Activated CD4-positive, CD25-positive, alpha-beta regulatory T cell treated with anti-CD3 and anti-CD28 coated beads, Interleukin-2, amount 50 U/mL, for 24 hours (primary cell): Measurements from ENCODE around the gene TBC1D12.
"Not testable (repeated sequence)": the region's sequence is repeated elsewhere in the genome, so short reads cannot be mapped to it uniquely, and the experiment has no call there.

Experiments
- ATAC-seq, 2 donors: fragments of 150-1000 bp; cut with Tn5 transposase; one replicate each; pipeline ENCODE4 v1.10.0; 2021; ENCODE audit warnings: mild to moderate bottlenecking in 1 of 2, moderate library complexity in 1 of 2

Gene TBC1D12

GRCh38 chr10:94402204-94402842 lies at the start of gene TBC1D12:
Gene TBC1D12 (plus strand): TSS chr10:94402541. CDS start chr10:94402614, 73 bp downstream.
- ATAC-seq, result peak; percentile 62 to 66

- no peak for ATAC-seq
Measured at GRCh38 chr10:94353336-94353735, 49.0 kb upstream of the TBC1D12 start.

DNA sequence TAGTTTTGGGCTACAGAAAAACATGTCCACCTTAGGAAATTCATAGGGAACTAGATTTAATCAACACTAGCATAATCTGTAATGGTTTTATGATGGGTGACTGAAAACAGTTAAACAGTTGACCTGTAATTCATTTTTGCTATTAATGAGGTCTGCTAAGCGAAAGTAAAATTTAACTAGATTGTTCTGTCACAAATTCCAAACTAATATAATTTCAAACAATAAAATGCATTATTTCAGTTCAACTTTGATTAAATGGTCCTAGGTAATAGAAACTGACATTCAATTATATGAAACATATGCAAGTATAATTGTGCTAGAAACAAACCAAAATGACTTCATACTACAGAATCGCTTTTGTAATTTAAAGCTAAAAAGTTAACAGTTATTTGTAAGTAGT lies 46.5 kb upstream of the TBC1D12 start:
- no peak for ATAC-seq

DNA sequence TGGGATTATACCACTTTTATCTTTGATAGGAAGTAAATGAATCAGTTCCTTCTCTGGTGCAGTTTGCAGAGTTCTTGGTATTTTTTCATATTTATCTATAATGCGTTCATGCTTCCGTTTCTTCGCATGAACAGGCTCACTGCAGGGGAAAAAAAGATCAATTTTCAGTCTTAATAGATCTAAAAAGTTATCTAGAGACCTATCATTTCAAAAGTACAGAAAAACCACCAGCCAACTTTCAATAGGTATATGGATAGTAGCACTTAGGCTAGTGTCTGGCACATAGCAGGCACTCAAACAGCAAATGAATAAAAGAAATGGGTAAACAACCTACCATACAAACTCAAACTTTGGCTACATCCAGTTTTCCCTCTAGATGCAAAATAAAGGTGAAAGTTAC lies 45.1 kb upstream of the TBC1D12 start:
- peak; percentile 46 to 65 for ATAC-seq

DNA sequence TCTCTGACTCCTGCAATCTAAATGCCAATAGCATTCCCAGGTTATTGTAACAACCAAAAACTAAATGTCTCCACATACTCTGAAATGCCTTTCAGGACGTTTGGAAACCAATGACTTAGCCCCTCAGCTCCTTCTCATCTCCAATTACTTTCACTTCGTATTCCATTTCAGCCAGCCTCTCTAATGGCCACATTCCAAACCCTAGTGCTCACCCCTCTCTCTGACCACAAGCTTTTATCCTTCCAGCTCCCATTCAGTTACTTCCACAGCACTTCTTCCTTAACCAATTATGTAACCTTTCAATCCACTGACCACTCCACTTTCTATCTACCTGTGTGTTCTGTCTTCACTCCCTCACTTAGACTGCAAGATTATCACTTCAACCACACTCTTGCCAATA lies 43.9 kb upstream of the TBC1D12 start:
- ATAC-seq, result no peak

- ATAC-seq, result no peak
Measured at GRCh38 chr10:94361171-94361794, 41.1 kb upstream of the TBC1D12 start.

DNA sequence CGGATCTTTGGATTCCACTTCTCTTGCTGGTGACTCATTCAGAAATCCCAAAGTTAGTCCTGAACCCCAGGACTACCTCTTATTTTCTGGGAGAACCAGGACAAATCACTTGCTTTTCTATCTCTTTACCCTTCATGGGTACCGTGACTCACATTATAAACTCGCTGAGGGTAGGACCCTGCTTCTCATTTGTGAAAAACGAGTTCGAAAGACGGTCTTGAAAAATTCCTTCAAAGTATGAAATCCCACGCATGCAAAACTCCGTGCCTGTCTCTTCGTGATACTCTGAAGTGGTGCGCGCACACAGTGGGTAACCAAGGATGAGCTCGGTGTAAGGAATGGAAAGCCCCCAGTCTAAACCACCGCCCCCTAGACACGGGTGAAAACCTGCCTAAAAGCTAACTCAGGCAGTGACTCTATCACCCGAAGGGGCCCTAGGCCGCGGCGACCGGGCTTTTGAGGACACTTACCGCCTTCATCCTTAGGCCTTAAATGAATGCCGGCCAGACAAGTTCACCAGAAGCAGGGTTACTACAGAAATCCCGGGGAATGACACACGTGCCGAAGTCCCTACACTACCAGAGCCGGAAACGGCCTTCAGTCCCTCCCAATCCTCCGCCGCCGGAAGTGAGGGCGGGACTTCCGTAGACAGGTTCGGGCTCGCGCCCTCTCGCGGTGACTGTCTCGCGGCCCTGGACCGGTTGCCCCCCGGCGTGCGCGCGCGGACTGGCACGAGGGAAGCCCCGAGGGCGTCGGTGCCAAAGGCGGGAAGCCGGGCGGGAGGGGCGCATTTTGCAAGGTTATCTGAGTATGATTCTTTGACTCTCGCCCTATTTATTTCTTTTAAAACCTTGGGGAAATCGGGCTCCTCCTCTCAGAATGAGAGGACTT lies 39.7 kb upstream of the TBC1D12 start, which contains the start of gene NOC3L:
Gene NOC3L, minus strand, starts transcription at position 580 of the 891 bp plus-strand sequence. Its CDS starts 101 bp downstream, at position 479.
- ATAC-seq, result peak; percentile 98 to 99

- ATAC-seq, result peak; percentile 4 to 10
Measured at GRCh38 chr10:94363251-94363565, 39.1 kb upstream of the TBC1D12 start.

DNA sequence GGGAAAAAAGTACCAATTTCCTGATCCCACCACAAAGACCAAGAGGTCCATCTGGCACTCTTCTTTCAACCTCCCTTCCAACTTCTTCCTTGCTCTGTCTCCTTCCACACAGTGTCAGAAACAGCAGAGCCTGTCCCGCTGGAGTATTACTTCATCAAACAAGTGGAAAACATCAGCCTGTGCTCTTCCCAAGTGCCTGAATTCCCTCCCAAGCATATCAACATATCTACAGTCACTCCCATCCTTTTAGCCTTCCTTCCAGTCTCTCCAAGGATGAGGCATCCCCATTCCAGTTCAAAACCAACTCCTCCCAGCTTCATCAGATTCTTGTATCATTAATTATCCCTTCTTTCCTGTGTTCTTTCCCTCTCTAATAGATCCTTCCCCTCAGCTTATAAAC lies 37.9 kb upstream of the TBC1D12 start:
- ATAC-seq, result no peak

DNA sequence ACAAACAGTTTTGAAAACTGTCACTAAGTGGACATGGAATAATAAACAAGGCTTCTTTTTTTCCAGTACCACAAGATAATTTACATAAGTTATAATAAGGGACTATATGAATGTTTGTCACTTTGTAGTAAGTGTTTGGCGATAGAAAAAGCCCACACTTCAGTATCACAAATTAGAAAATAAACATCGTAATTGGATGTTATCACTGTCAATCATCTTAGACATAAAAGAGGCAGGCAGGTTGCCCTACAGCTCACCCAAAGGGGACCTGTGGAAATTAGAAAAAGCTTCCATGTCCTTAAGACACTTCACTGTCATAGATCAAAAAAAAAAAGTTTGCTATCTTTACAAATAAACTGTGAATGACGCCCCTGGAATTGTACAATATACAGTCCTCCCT lies 36.0 kb upstream of the TBC1D12 start:
- no peak for ATAC-seq

DNA sequence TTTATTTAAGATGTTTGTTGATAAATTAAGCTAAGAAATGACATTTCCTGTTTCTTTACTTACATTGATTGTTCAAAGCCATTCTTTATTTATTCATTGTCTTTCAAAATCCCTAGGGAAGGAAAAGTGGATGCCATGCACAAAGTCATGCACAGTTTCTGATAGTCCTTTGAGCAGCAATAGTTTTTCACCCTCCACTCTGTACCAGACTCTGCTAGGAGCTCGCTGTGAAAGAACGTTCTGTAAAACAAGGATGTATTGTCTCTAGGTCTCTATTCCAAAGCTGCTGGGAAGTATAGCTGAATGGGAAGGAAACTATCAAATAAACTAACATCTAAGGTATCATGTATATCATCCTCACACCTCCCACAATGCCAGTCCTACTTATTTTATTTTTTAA lies 31.8 kb upstream of the TBC1D12 start:
- ATAC-seq, result no peak

- ATAC-seq, result no peak
Measured at GRCh38 chr10:94375374-94375773, 27.0 kb upstream of the TBC1D12 start.

- no peak for ATAC-seq
Measured at GRCh38 chr10:94376865-94377264, 25.5 kb upstream of the TBC1D12 start.

GRCh38 chr10:94383530-94383929 lies 18.8 kb upstream of the TBC1D12 start:
- no peak for ATAC-seq

DNA sequence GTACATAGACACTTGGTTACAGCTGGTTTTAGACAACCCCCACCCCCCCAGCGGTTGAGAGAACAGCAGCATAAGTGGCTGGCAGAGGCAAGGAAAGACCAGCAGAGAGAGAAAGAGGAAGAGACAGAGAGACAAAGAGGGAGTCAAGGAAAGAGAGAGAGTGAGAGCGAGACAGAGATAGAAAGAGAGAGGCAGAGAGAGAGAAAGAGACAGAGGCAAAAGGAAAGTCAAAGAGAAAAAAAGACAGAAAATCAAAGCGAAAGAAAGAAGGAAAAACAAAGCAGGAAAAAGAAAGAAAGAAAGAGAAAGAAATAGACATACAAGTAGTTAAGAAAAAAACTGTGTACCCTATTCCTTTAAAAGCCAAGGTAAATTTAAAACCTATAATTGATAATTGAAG lies 16.6 kb upstream of the TBC1D12 start:
- not testable (repeated sequence) for ATAC-seq

DNA sequence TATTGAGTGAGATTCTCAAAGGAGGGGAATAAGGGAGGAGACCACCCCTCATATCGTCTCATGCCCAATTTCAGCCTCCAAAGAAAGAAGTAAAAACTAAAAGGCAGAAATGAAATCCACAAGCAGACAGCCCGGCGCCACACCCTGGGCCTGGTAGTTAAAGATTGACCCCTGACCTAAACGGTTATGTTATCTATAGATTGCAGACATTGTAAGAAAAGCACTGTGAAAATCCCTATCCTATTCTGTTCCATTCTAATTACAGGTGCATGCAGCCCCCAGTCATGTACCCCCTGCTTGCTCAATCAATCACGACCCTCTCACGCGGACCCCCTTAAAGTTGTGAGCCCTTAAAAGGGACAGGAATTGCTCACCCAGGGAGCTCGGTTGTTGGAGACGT lies 10.2 kb upstream of the TBC1D12 start:
- not testable (repeated sequence) for ATAC-seq

- no peak for ATAC-seq
Measured at GRCh38 chr10:94397549-94398370, 4.6 kb upstream of the TBC1D12 start.

- no peak for ATAC-seq
Measured at GRCh38 chr10:94398762-94399161, 3.6 kb upstream of the TBC1D12 start.

GRCh38 chr10:94402843-94403379 lies 570 bp downstream of the TBC1D12 start:
- peak; percentile 14 to 31 for ATAC-seq

DNA sequence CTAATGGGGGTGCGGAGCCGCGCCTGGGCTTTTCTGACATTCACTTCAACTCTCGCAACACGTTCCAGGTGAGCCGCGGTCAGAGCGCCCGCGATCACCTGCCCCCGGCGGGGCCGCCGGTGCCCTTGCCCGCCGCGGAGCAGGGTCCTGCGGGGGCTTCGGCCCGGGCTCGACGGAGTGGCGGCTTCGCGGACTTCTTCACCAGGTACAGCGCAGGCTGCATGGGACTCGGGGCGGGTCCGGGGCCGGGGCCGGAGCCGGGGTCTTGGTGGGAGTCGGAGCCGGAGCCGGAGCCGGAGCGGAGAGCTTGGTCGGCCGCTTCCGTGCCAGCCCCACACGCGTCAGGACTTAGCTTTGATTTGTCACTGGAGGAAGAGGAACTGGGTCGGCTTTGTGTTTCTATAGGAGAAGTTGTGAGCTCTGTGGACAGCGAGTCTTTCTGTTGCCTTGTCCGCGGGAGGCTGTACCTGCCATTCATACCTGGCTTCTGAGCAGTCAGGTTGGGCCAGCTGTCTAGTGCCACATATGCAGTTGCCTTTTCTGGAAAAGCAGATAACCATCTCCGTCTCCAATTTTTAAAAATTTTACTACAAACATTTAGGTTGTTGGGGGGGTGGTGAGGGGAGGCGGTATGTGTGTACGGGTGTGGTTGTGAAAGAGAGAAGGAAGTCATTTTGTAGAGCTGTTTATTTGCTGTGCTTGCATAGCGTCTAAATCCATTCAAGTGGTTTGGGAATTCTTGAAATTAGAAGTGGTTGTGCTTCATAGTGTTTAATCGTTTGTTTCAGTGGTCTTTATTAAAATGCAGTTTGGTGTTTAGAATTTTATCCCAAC lies 1.3 kb downstream of the TBC1D12 start:
- ATAC-seq, result peak; percentile 27 to 61

GRCh38 chr10:94405406-94405805 lies 3.1 kb downstream of the TBC1D12 start:
- ATAC-seq, result no peak

DNA sequence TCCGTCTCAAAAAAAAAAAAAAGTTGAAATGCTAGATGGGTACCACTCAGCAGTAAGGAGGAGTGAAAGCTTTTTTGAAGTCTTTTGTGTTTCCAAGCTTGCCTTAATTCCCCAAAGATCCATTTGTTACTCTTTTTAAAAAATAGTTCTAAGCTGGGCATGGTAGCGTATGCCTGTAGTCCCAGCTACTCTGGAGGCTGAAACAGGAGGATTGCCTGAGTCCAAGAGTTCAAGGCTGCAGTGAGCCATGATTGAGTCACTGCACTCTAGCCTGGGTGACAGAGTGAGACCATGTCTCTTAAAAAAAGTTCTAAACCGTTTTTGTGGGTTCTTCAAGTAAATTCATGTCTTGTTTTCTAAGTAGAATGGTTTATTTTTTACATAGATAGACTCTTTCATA lies 5.3 kb downstream of the TBC1D12 start:
- ATAC-seq, result no peak
